GM23338 (cell line): ENCODE results near the gene ALDOA. TPM values are rescaled to one million over a fixed set of nuclear protein-coding genes. Genes with fewer than 3 reads are reported as not detected.

Experiments
- ATAC-seq: fragments of 200-7000 bp; cut with Tn5 transposase; 3 replicates; pipeline ENCODE4 v1.9.1; 2020
- DNase-seq: peaks from one replicate; pipeline ENCODE4 v3.0.0-alpha.2; 2015; ENCODE audit warnings: low spot score
- H2AFZ ChIP-seq: fragments of 200-600 bp; sonication (generic); 2 replicates; pipeline ENCODE4 v1.8.0; 2016; ENCODE audit warnings: antibody characterized with exemption, mild to moderate bottlenecking, moderate library complexity
- H3F3A ChIP-seq: fragments of 200-600 bp; sonication (generic); replicated peaks from 2 replicates; pipeline ENCODE4 v1.8.0; 2017; ENCODE audit warnings: antibody characterized with exemption, mixed run types, low read depth
- H3K27ac ChIP-seq: fragments of 200-600 bp; sonication (generic); 2 replicates; pipeline ENCODE4 v1.6.1; 2016; ENCODE audit warnings: low read depth
- H3K27me3 ChIP-seq: fragments of 200-600 bp; sonication (generic); 2 replicates; pipeline ENCODE4 v1.8.0; 2016; ENCODE audit warnings: mild to moderate bottlenecking, mixed run types, moderate library complexity; ENCODE audit not compliant: insufficient read depth
- H3K36me3 ChIP-seq: fragments of 200-600 bp; sonication (generic); 2 replicates; pipeline ENCODE4 v1.8.0; 2016; ENCODE audit warnings: mild to moderate bottlenecking; ENCODE audit not compliant: insufficient read depth
- H3K4me1 ChIP-seq: fragments of 200-600 bp; sonication (generic); 2 replicates; pipeline ENCODE4 v1.8.0; 2016; ENCODE audit warnings: mild to moderate bottlenecking, moderate library complexity; ENCODE audit not compliant: insufficient read depth
- H3K4me2 ChIP-seq: fragments of 200-600 bp; sonication (generic); 2 replicates; pipeline ENCODE4 v1.7.1; 2017; ENCODE audit warnings: mixed run types
- H3K4me3 ChIP-seq: fragments of 200-600 bp; sonication (generic); 2 replicates; pipeline ENCODE4 v1.6.1; 2016; ENCODE audit warnings: mixed run types
- H3K79me2 ChIP-seq: fragments of 200-600 bp; sonication (generic); replicated peaks from 2 replicates; pipeline ENCODE4 v1.8.0; 2017; ENCODE audit warnings: mild to moderate bottlenecking; ENCODE audit not compliant: insufficient read depth
- H3K9me2 ChIP-seq: fragments of 200-600 bp; sonication (generic); 2 replicates; pipeline ENCODE4 v1.8.0; 2017; ENCODE audit not compliant: insufficient read depth
- H4K20me1 ChIP-seq: fragments of 200-600 bp; sonication (generic); replicated peaks from 2 replicates; pipeline ENCODE4 v1.8.0; 2017; ENCODE audit warnings: mild to moderate bottlenecking; ENCODE audit not compliant: insufficient read depth
- H3K27ac Mint-ChIP-seq: 2 replicates; pipeline ENCODE4 v1.8.0; 2020; ENCODE audit warnings: inconsistent platforms, mild to moderate bottlenecking, moderate library complexity, mixed read lengths
- H3K27me3 Mint-ChIP-seq: 3 replicates; pipeline ENCODE4 v1.8.0; 2022; ENCODE audit warnings: low read depth, mild to moderate bottlenecking, moderate library complexity, mixed read lengths, inconsistent platforms; ENCODE audit not compliant: insufficient read depth, poor library complexity
- H3K36me3 Mint-ChIP-seq: 3 replicates; pipeline ENCODE4 v1.8.0; 2021; ENCODE audit warnings: low read depth, mild to moderate bottlenecking, inconsistent platforms, moderate library complexity, mixed read lengths
- H3K4me1 Mint-ChIP-seq: 3 replicates; pipeline ENCODE4 v1.8.0; 2020; ENCODE audit warnings: mild to moderate bottlenecking, inconsistent platforms, mixed read lengths
- H3K4me3 Mint-ChIP-seq: 3 replicates; pipeline ENCODE4 v1.8.0; 2021; ENCODE audit warnings: moderate library complexity, mild to moderate bottlenecking, inconsistent platforms, mixed read lengths
- H3K9me3 Mint-ChIP-seq: 3 replicates; pipeline ENCODE4 v1.8.0; 2020; ENCODE audit warnings: moderate library complexity, mild to moderate bottlenecking, inconsistent platforms, mixed read lengths
- CTCF ChIP-seq, 2 experiments: fragments of 200-600 bp in 1 of 2; sonication (generic) in 1 of 2; conservative IDR thresholded peaks; 2 replicates each; pipeline versions ENCODE4 v1.5.1 to v1.6.1; 2016 to 2017; ENCODE audit warnings: antibody characterized with exemption in 2 of 2, low read depth in 2 of 2, mild to moderate bottlenecking in 2 of 2, moderate library complexity in 1 of 2
- ETS1 ChIP-seq: IDR thresholded peaks from 2 replicates; pipeline ENCODE4 v1.6.1; 2016; ENCODE audit warnings: antibody characterized with exemption
- EZH2phosphoT487 ChIP-seq: fragments of 200-600 bp; sonication (generic); IDR thresholded peaks from one replicate; pipeline ENCODE4 v1.8.1; 2018; ENCODE audit warnings: antibody characterized with exemption; ENCODE audit not compliant: unreplicated experiment
- JUNB ChIP-seq: IDR thresholded peaks from one replicate; pipeline ENCODE4 v1.6.1; 2016; ENCODE audit warnings: antibody characterized with exemption; ENCODE audit not compliant: unreplicated experiment
- POLR2AphosphoS5 ChIP-seq: IDR thresholded peaks from 2 replicates; pipeline ENCODE4 v1.6.1; 2016; ENCODE audit warnings: antibody characterized with exemption, low read depth
- REST ChIP-seq: IDR thresholded peaks from one replicate; pipeline ENCODE4 v1.6.1; 2018; ENCODE audit warnings: antibody characterized with exemption; ENCODE audit not compliant: unreplicated experiment
- ZNF114 ChIP-seq: fragments of 250-450 bp; sonication (Bioruptor Pico); IDR thresholded peaks from 2 replicates; pipeline ENCODE4 v1.5.0; 2020; ENCODE audit warnings: mild to moderate bottlenecking, moderate library complexity
- polyA plus RNA-seq: library from polyadenylated mRNA; unstranded; fragments of >200 nt; fragmentation: Nextera tagmentation; extraction: Ambion mirVana; gene quantifications from 2 replicates; pipeline ENCODE4 v1.2.1, GENCODE V29; 2016
- total RNA-seq: library from RNA; depleted of rRNA; stranded (reverse); fragments of >200 nt; shearing (Covaris generic); gene quantifications from 2 replicates; pipeline ENCODE4 v1.2.3, GENCODE V29; 2014

Gene ALDOA
- total and polyA plus RNA-seq, 2 experiments from 2014 or later, result 1,054 to 1,306 TPM

DNA sequence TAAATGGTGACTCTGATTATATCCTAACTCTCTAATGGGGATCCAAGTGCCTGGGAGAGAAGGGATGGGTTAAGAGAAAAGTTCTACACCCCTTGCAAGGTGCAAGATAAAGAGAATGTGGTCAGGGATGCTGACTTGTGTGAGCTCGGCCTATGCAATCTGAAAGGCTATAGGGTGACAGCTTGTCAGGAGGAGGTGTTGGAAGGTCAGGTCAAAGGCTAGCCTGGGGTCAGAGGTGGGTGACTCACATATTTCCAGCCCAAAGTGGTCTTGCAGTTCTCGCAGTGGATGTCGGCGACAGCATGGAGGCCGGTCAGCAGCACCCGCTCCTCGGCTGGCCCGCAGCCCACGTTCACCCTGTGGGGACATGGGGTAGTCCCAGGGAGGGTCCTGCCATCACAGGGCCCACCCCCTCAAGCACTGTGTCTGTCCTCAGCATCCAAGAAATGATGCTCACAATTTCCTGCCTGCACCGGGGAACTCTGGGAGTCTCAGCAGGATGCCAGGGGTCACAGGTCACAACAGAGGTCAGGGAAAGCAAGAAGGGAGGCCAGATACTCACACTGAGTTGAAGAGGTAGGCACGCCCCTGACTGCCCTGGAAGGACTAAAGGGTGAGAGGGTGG is 29.1 kb downstream of the ALDOA start (continued):
- no peak for TF ChIP-seq ETS1
- TF ChIP-seq JUNB, result no peak
- no peak for TF ChIP-seq EZH2phosphoT487
- no peak for TF ChIP-seq CTCF (conservative IDR thresholded peaks at IDR 0.05; ENCODE audit: low read depth in 2 of 2)
- TF ChIP-seq POLR2AphosphoS5, result no peak
- TF ChIP-seq ZNF114 (CRISPR knock-in tag), result no peak
- no peak for TF ChIP-seq REST

GRCh38 chr16:30095166-30096078 is 29.9 kb downstream of the ALDOA start:
- TF ChIP-seq JUNB, result no peak
- Mint-ChIP-seq H3K4me3 (peak overlapping the region; percentile 76), H3K36me3 (peaks cover 40% of the 10 kb centered on the region), H3K27ac (peak overlapping the region; percentile 91), H3K4me1 (peaks cover 14% of the 10 kb centered on the region), H3K27me3 (peaks cover 22% of the 10 kb centered on the region), H3K9me3 (peaks cover 30% of the 10 kb centered on the region)
- peak overlapping the region; percentile 68 for H3K4me3 ChIP-seq
- peaks cover 36% of the 10 kb centered on the region for H3F3A ChIP-seq
- ATAC-seq (peak; percentile 1; the same call in 2 of the 3 replicates), DNase-seq (peak; percentile 57)
- H3K4me1 ChIP-seq, result peaks cover 14% of the 10 kb centered on the region
- H3K27ac ChIP-seq, result peak overlapping the region; percentile 90
- H3K27me3 ChIP-seq, result 0 out of 2 replicates have a peak, but pooled peaks cover 3% of the 10 kb centered on the region
- no peaks in the 10 kb centered on the region for H4K20me1 ChIP-seq
- H3K36me3 ChIP-seq, result no peaks in the 10 kb centered on the region; the same call in 1 of the 2 replicates
- H2AFZ ChIP-seq, result no peak overlapping the region
- 0 out of 2 replicates have a peak, but pooled peaks cover 8% of the 10 kb centered on the region for H3K79me2 ChIP-seq
- H3K9me2 ChIP-seq, result 0 out of 2 replicates have a peak, but pooled peaks cover 9% of the 10 kb centered on the region
- peak overlapping the region; percentile 86 for H3K4me2 ChIP-seq
